ENCODE results near the gene CYP27A1. TPM values are rescaled to one million over a fixed set of nuclear protein-coding genes. Genes with fewer than 3 reads are reported as not detected.

The CYP27A1 gene
- total and polyA plus RNA-seq, 2 of the 4 experiments (the other 2 are of a cell fraction): 5.2 to 5.3 TPM

GRCh38 chr2:218850796-218851195 lies 68.8 kb downstream of the CYP27A1 start:
- Histone ChIP-seq H3K56ac (ENCODE audit: extremely low read depth, insufficient read depth, low read length) (no peak overlapping the region), H3K4me3 (ENCODE audit: insufficient read depth, low read depth, low read length) (no peak overlapping the region), H3K27me3 (ENCODE audit: control insufficient read depth, insufficient read depth, low read length) (peaks cover 37% of the 10 kb centered on the region), H2BK120ac (ENCODE audit: low read depth, low read length) (no peak overlapping the region), H3K36me3 (ENCODE audit: control insufficient read depth, insufficient read depth, low read length) (no peaks in the 10 kb centered on the region), H2BK20ac (ENCODE audit: low read depth, low read length) (no peak overlapping the region), H3K18ac (ENCODE audit: low read depth, low read length) (no peak overlapping the region), H3K79me1 (ENCODE audit: low read depth in 1 of 2, low read length in 2 of 2) (no peaks in the 10 kb centered on the region), H3K9ac (ENCODE audit: low read depth, low read length) (no peak overlapping the region), H2BK5ac (ENCODE audit: low read depth, low read length, poor library complexity, severe bottlenecking) (no peak overlapping the region), H3K4ac (ENCODE audit: low read depth, low read length) (no peak overlapping the region), H4K91ac (ENCODE audit: insufficient read depth, low read depth, low read length) (no peak overlapping the region), H2AK9ac (replicated peaks; ENCODE audit: low read depth, low read length, poor library complexity) (no peak overlapping the region), H2AFZ (replicated peaks; ENCODE audit: low read length, poor library complexity) (no peak overlapping the region), H3K4me1 (ENCODE audit: control insufficient read depth, insufficient read depth, low read length) (no peaks in the 10 kb centered on the region), H2BK15ac (ENCODE audit: low read depth, low read length) (no peak overlapping the region), H4K5ac (ENCODE audit: low read depth, low read length) (no peak overlapping the region), H2AK5ac (ENCODE audit: low read depth, low read length) (no peak overlapping the region), H4K20me1 (ENCODE audit: insufficient read depth, low read length) (no peaks in the 10 kb centered on the region), H3K4me2 (ENCODE audit: low read depth, low read length) (no peak overlapping the region), H3K9me1 (ENCODE audit: insufficient read depth, low read length) (no peaks in the 10 kb centered on the region), H3K9me3 (ENCODE audit: control insufficient read depth, insufficient read depth, low read length) (peaks cover 3% of the 10 kb centered on the region; the same call in 1 of the 2 replicates), H3K23ac (ENCODE audit: low read depth, low read length) (no peak overlapping the region), H3K27ac (ENCODE audit: insufficient read depth, low read length) (no peak overlapping the region), H4K8ac (ENCODE audit: low read depth in 2 of 2, low read length in 2 of 2) (no peak overlapping the region), H3K14ac (replicated peaks; ENCODE audit: low read depth, low read length) (no peak overlapping the region)
- in situ Hi-C loops (cut with MboI; ENCODE audit: low sequenced_read_pairs): no loop called here
- dilution Hi-C loops (cut with HindIII; ENCODE audit: low sequenced_read_pairs, unreplicated experiment): no loop called here
- ChIA-PET CTCF (interaction anchor here (0.7 kb wide), 1 partner anchor 151 kb away, joined by 4 read pairs; no protein-coding TSS in a partner anchor), POLR2A (ENCODE audit: unreplicated experiment) (no interaction called here)
- no TSS peak for BruUV-seq (replicated peaks)
- intact Hi-C loops (cut with micrococcal nuclease): no loop called here
- ATAC-seq (ENCODE audit: low read depth) (no peak), DNase-seq (no peak)
- TF ChIP-seq USF2 (IDR thresholded peaks at IDR 0.05; ENCODE audit: low read depth, low read length) (no peak), MXI1 (IDR thresholded peaks at IDR 0.05; ENCODE audit: borderline replicate concordance, low read depth, low read length) (no peak), MAZ (IDR thresholded peaks at IDR 0.05; ENCODE audit: borderline replicate concordance, low read depth, low read length) (no peak), BHLHE40 (IDR thresholded peaks at IDR 0.05; ENCODE audit: low read depth, low read length) (no peak), MAFK (IDR thresholded peaks at IDR 0.05; ENCODE audit: low read depth, low read length) (no peak), CEBPB (IDR thresholded peaks at IDR 0.05; ENCODE audit: low read depth, low read length) (no peak), RAD21 (IDR thresholded peaks at IDR 0.05; ENCODE audit: low read length) (no peak), SMC3 (IDR thresholded peaks at IDR 0.05; ENCODE audit: low read depth, low read length) (no peak), RCOR1 (IDR thresholded peaks at IDR 0.05; ENCODE audit: insufficient replicate concordance, low read length) (no peak), CHD1 (IDR thresholded peaks at IDR 0.05; ENCODE audit: low read depth, low read length) (no peak), CTCF (conservative IDR thresholded peaks at IDR 0.05; ENCODE audit: low read depth, low read length) (no peak), RFX5 (IDR thresholded peaks at IDR 0.05; ENCODE audit: low read depth, low read length) (no peak)
- WGBS, 2 experiments (ENCODE audit: extremely low coverage in 2 of 2, insufficient read length in 1 of 2): 90% methylated on average over 2 of the region's 2 CpGs; no CpG with 5 or more reads in 1 of the 2 experiments

All from IMR-90 (cell line).